ENCODE results near the gene MARCO.

GRCh38 chr2:119015845-119016244 is 73.9 kb downstream of the MARCO start:
- TF ChIP-seq CTCF (IDR thresholded peaks at IDR 0.05) (no peak), REST (IDR thresholded peaks at IDR 0.05; ENCODE audit: insufficient read depth in 1 of 2, low read depth in 2 of 2, low read length in 1 of 2) (no peak), SIN3A (IDR thresholded peaks at IDR 0.05; ENCODE audit: borderline replicate concordance, insufficient read depth, low read depth, low read length) (no peak), POLR2AphosphoS5 (IDR thresholded peaks at IDR 0.05; ENCODE audit: low read depth, low read length) (no peak), TCF7L2 (IDR thresholded peaks at IDR 0.05; ENCODE audit: low read depth, low read length) (no peak)
